T-helper 2 cell treated with Interferon-gamma antibody and Interleukin-4, amounts not matched to agents 100 ng/mL and 5 ng/mL, for 36 hours (primary cell): ENCODE measurements around the gene SLC6A6. TPM values are rescaled to one million over a fixed set of nuclear protein-coding genes. Genes with fewer than 3 reads are reported as not detected.

Experiments used
- intact Hi-C: fragments of 100-400 bp; cut with micrococcal nuclease; formaldehyde crosslinking; loops from one replicate; pipeline ENCODE4 v1.15.1; 2023
- total RNA-seq: library from RNA; stranded (reverse); gene quantifications from 2 replicates; pipeline ENCODE4 v1.2.3, GENCODE V29; 2022

Gene SLC6A6
- total RNA-seq, 1 donor from 2014 or later: 41.9 TPM

GRCh38 chr3:14463330-14464140 is 61.1 kb downstream of the SLC6A6 start:
- intact Hi-C loops: loop anchor here (2.0 kb wide), 1 partner anchor 31 kb away; no protein-coding TSS in a partner anchor

- intact Hi-C loops: no loop called here
These were observed 61.7 kb downstream of the SLC6A6 start for GRCh38 chr3:14464141-14464465.

- intact Hi-C loops: no loop called here
These were observed 62.1 kb downstream of the SLC6A6 start for GRCh38 chr3:14464521-14464920.

GRCh38 chr3:14465425-14465824 is 63.0 kb downstream of the SLC6A6 start:
- intact Hi-C loops: loop anchor here (5.0 kb wide), 1 partner anchor 188 kb away; no protein-coding TSS in a partner anchor

GRCh38 chr3:14466179-14466903 is 63.9 kb downstream of the SLC6A6 start:
- intact Hi-C loops: loop anchor here (5.0 kb wide), 1 partner anchor 189 kb away; no protein-coding TSS in a partner anchor

- intact Hi-C loops: loop anchor here (1.0 to 5.0 kb wide), 5 partner anchors 66 to 572 kb away; partner anchors contain the start of gene SLC6A6
These were observed 65.6 kb downstream of the SLC6A6 start for GRCh38 chr3:14467814-14468620.

- intact Hi-C loops: loop anchor here (1.0 to 5.0 kb wide), 5 partner anchors 66 to 572 kb away; partner anchors contain the start of gene SLC6A6
These were observed 66.2 kb downstream of the SLC6A6 start for GRCh38 chr3:14468621-14468981.

GRCh38 chr3:14470461-14470860 is 68.1 kb downstream of the SLC6A6 start:
- intact Hi-C loops: no loop called here

GRCh38 chr3:14471016-14471415 is 68.6 kb downstream of the SLC6A6 start:
- intact Hi-C loops: no loop called here

GRCh38 chr3:14471690-14472089 is 69.3 kb downstream of the SLC6A6 start:
- intact Hi-C loops: no loop called here

- intact Hi-C loops: no loop called here
These were observed 70.3 kb downstream of the SLC6A6 start for GRCh38 chr3:14472471-14473351.

- intact Hi-C loops: no loop called here
These were observed 71.0 kb downstream of the SLC6A6 start for GRCh38 chr3:14473411-14473891.

GRCh38 chr3:14474363-14475081 is 72.1 kb downstream of the SLC6A6 start:
- intact Hi-C loops: no loop called here

GRCh38 chr3:14475621-14476020 is 73.2 kb downstream of the SLC6A6 start:
- intact Hi-C loops: no loop called here

GRCh38 chr3:14476583-14477265 is 74.3 kb downstream of the SLC6A6 start:
- intact Hi-C loops: no loop called here

- intact Hi-C loops: no loop called here
These were observed 75.0 kb downstream of the SLC6A6 start for GRCh38 chr3:14477311-14477935.

- intact Hi-C loops: no loop called here
These were observed 76.6 kb downstream of the SLC6A6 start for GRCh38 chr3:14478956-14479550.

GRCh38 chr3:14479591-14479990 is 77.2 kb downstream of the SLC6A6 start:
- intact Hi-C loops: no loop called here
